CD4-positive, alpha-beta T cell treated with Interleukin-2 at 100 ng/mL for 4 hours (primary cell): ENCODE results near the gene DUSP14.

Experiments used
- DNase-seq: peaks from one replicate; pipeline ENCODE4 v3.0.0-alpha.2; 2020; ENCODE audit warnings: low spot score

DUSP14 gene

DNA sequence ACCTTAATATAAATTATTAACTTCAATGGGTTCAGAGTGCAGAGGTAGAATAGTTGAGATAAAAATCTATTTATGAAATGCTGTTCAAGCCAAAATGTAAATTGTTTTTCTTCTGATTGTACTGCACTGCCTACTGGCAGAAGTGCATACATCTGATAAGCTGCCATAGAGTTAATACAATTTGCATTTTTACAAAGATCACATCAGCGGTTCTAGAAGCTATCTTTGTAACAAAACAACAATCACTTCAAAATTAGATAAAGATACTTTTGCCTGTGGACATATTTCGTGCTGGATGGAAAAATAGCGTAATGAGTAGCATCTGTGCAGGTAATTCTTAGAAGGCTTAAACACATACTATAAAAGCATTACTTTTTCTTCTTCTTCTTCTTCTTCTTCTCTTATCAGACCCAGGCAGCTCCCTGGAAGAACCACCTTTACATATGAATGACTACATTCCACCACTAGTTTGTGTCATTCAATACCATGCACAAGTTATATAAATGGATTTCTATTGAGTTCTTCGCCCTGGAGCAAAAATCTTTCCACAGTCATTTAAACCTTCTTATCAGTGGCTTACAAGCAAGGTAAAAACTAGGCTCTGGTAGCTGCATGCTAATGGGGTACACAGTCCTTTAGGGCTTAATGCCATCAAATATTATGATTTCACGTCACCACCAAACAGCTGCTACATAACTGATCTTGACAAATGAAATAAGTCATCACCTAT, 72.5 kb downstream of the DUSP14 start:
- DNase-seq, result no peak
